BJ (cell line): ENCODE measurements around the gene FABP7. TPM values are rescaled to one million over a fixed set of nuclear protein-coding genes. Genes with fewer than 3 reads are reported as not detected.

Experiments used
- CTCF ChIA-PET: fragments of 350-600 bp; formaldehyde crosslinking; extraction: SDS; loops from one replicate; lab custom pipeline; 2021; ENCODE audit warnings: antibody characterized with exemption, inconsistent platforms; lab: Yijun Ruan, JAX
- POLR2A ChIA-PET: fragments of 300-600 bp; sonication (Branson Sonifier 250); formaldehyde crosslinking; extraction: SDS; loops from one replicate; lab custom pipeline; 2021; ENCODE audit warnings: antibody characterized with exemption; lab: Charles Lee
- DNase-seq: peaks from one replicate; pipeline ENCODE4 v3.0.0-alpha.2; 2011; ENCODE audit warnings: low read depth
- H3K27me3 ChIP-seq: 2 replicates; pipeline ENCODE4 v1.6.0; 2011; ENCODE audit warnings: low read length; ENCODE audit not compliant: control insufficient read depth, insufficient read depth
- H3K36me3 ChIP-seq: 2 replicates; pipeline ENCODE4 v1.5.1; 2011; ENCODE audit warnings: low read length; ENCODE audit not compliant: control insufficient read depth, insufficient read depth
- H3K4me3 ChIP-seq: 2 replicates; pipeline ENCODE4 v1.5.1; 2011; ENCODE audit warnings: low read depth, mild to moderate bottlenecking, control low read depth, low read length
- polyA plus RNA-seq: library from polyadenylated mRNA; depleted of rRNA; stranded (reverse); fragments of >200 nt; gene quantifications from 2 replicates; pipeline ENCODE4 v1.2.3, GENCODE V29; 2011
- TF ChIP-seq, protein P1 (sequence below): IDR thresholded peaks from 2 replicates; pipeline ENCODE4 v1.5.1; 2011; ENCODE audit warnings: low read depth, mild to moderate bottlenecking, control low read depth, inconsistent platforms, low read length, moderate library complexity; ENCODE audit not compliant: insufficient read depth

Gene FABP7
- polyA plus RNA-seq, 1 experiment = not detected

DNA sequence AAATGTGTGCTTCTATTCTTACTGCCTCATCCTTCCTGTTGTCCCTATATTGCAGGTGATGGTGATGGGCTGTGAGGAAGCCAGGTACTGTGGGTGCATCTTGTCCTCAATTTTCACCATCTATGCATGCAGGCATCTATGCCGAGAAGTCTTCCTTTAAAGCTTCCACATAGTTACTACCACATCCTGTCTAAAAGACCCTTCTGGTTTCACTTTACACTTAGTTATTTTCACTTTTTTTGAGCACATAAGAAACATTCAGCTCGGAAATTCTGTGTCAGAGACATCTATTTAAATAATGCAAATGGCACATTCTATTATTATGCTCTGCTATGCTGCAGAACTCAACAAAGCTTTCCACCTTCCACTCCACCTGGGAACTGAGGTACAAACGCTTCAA is 28.2 kb upstream of the FABP7 start:
- Histone ChIP-seq H3K27me3 (no peaks in the 10 kb centered on the region), H3K4me3 (no peak overlapping the region), H3K36me3 (no peaks in the 10 kb centered on the region)
- ChIA-PET CTCF (interaction anchor here (0.7 to 3.0 kb wide), 2 partner anchors 46 to 88 kb away, joined by 3 to 14 read pairs; no protein-coding TSS in a partner anchor), POLR2A (no interaction called here)
- no peak for DNase-seq
- TF ChIP-seq, protein P1, sequence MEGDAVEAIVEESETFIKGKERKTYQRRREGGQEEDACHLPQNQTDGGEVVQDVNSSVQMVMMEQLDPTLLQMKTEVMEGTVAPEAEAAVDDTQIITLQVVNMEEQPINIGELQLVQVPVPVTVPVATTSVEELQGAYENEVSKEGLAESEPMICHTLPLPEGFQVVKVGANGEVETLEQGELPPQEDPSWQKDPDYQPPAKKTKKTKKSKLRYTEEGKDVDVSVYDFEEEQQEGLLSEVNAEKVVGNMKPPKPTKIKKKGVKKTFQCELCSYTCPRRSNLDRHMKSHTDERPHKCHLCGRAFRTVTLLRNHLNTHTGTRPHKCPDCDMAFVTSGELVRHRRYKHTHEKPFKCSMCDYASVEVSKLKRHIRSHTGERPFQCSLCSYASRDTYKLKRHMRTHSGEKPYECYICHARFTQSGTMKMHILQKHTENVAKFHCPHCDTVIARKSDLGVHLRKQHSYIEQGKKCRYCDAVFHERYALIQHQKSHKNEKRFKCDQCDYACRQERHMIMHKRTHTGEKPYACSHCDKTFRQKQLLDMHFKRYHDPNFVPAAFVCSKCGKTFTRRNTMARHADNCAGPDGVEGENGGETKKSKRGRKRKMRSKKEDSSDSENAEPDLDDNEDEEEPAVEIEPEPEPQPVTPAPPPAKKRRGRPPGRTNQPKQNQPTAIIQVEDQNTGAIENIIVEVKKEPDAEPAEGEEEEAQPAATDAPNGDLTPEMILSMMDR = no peak

DNA sequence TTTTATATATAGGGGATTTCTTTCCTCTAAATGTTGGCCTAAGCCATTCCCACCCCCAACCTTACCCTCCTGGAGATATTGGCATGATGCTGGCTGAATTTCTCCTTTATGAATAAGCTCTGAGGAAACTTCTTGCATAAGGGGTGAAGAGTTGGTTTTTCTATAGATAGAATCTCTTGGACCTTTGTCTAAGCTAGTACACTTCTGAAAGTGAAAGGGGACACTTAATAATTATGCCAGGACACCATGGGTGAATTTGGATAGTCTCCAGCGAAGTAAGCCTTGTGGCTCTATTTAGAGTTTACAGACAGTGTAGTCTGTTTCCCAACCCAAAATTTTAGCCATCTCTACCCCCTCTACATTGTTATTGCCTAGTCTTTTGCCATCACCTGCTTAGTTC is 27.1 kb upstream of the FABP7 start:
- no peaks in the 10 kb centered on the region for H3K36me3 ChIP-seq
- TF ChIP-seq, protein P1 = no peak
- DNase-seq = no peak
- H3K4me3 ChIP-seq = no peak overlapping the region
- CTCF ChIA-PET = interaction anchor here (1.4 to 3.0 kb wide), 2 partner anchors 8 to 87 kb away, joined by 3 to 14 read pairs; no protein-coding TSS in a partner anchor
- H3K27me3 ChIP-seq = no peaks in the 10 kb centered on the region
- POLR2A ChIA-PET = no interaction called here

DNA sequence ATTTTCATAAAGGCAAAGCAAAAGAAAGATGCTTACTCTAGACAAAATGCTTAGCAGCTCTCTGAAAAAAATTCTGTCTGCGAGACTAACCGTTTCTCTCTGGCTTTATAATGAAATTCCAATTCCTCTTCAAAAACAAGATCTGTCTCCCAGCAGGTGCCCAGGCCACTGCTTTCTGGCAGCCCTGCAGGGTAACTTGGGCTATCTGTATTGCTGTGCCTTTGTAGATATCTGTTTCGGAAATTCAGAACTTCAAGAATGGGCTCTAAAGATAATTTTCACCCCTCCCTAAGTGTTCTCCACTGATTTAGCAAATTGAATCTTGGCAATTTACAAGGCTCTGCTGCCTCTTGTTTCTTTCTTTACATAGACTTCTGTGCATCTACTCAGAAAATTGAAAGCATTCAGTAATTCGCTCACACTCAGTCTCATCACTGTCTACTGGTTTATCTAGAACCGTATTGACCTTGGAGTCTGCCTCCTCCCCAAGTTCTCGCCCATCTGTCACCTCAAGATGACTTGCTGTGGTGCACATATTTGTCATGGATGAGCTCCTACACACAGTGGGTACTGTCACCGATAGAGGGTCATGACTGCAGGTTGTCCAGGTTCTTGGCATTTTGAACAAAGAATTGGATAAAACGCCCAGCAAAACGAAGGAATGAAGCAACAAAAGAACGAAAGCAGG is 26.4 kb upstream of the FABP7 start:
- Histone ChIP-seq H3K4me3 (no peak overlapping the region), H3K36me3 (no peaks in the 10 kb centered on the region), H3K27me3 (no peaks in the 10 kb centered on the region)
- TF ChIP-seq, protein P1 = no peak
- POLR2A ChIA-PET = no interaction called here
- CTCF ChIA-PET = interaction anchor here (1.4 to 3.0 kb wide), 2 partner anchors 9 to 86 kb away, joined by 3 to 14 read pairs; no protein-coding TSS in a partner anchor
- no peak for DNase-seq

DNA sequence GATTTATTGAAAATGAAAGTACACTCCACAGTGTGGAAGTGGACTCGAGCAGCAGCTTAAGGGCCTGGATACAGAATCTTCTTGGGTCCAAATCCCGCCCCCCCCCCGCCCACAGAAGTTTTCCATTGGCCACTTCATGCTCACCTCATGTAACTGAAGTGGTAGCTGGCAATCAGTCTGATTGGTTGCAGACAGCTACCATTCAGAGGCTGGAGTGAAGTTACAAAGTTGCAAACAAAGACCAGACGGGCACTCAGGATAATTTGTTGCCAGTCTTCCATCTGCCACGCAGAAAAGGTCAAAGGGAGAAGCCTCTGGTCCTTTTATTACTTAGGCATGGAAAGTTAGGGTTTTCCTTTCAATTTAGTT is 25.8 kb upstream of the FABP7 start:
- TF ChIP-seq, protein P1 = no peak
- Histone ChIP-seq H3K27me3 (no peaks in the 10 kb centered on the region), H3K4me3 (no peak overlapping the region), H3K36me3 (no peaks in the 10 kb centered on the region)
- CTCF ChIA-PET = interaction anchor here (1.0 kb wide), 1 partner anchor 85 kb away, joined by 3 read pairs; no protein-coding TSS in a partner anchor
- POLR2A ChIA-PET = no interaction called here
- DNase-seq = no peak

DNA sequence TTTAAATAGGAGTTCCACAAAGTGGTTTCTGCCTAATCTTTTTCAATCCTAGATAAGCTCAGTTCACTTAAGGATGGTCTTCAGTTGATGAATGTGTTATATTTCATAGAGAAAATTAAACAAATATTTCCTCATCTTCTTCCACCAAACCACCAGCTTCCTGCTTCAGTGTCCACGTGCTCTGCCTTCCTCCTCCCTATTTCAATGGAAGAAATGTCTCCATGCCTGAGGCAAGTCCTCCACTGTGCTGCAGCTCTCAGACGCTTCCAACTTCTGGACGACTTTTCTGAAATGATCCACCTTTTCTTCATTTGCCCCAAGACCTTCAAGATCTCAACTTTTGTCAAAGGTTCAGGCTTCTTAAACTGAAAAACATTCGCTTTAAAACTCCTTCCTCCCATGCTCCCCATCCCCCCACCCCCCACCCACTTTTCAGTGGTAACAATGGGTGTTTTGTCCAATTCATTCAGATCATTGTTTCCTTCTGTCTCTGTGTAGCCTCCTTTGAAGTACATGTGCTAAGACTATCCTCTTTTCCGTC is 25.3 kb upstream of the FABP7 start:
- ChIA-PET CTCF (interaction anchor here (0.6 to 1.0 kb wide), 2 partner anchors 40 to 84 kb away, joined by 3 to 4 read pairs; no protein-coding TSS in a partner anchor), POLR2A (no interaction called here)
- Histone ChIP-seq H3K4me3 (no peak overlapping the region), H3K36me3 (no peaks in the 10 kb centered on the region), H3K27me3 (no peaks in the 10 kb centered on the region)
- DNase-seq = no peak
- TF ChIP-seq, protein P1 = no peak
